GM12801 (cell line): ENCODE data around the gene SEC22C.

ENCODE experiments used
- TF ChIP-seq, protein P1 (sequence below): IDR thresholded peaks from one replicate; pipeline ENCODE4 v1.5.1; 2011; ENCODE audit warnings: control low read depth; ENCODE audit not compliant: insufficient read length; ENCODE audit errors: extremely low read depth

Gene SEC22C

GRCh38 chr3:42501681-42502428 is 79.9 kb downstream of the SEC22C start:
- TF ChIP-seq, protein P1, sequence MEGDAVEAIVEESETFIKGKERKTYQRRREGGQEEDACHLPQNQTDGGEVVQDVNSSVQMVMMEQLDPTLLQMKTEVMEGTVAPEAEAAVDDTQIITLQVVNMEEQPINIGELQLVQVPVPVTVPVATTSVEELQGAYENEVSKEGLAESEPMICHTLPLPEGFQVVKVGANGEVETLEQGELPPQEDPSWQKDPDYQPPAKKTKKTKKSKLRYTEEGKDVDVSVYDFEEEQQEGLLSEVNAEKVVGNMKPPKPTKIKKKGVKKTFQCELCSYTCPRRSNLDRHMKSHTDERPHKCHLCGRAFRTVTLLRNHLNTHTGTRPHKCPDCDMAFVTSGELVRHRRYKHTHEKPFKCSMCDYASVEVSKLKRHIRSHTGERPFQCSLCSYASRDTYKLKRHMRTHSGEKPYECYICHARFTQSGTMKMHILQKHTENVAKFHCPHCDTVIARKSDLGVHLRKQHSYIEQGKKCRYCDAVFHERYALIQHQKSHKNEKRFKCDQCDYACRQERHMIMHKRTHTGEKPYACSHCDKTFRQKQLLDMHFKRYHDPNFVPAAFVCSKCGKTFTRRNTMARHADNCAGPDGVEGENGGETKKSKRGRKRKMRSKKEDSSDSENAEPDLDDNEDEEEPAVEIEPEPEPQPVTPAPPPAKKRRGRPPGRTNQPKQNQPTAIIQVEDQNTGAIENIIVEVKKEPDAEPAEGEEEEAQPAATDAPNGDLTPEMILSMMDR: no peak

GRCh38 chr3:42501321-42501680 is 80.5 kb downstream of the SEC22C start:
- TF ChIP-seq, protein P1: no peak

DNA sequence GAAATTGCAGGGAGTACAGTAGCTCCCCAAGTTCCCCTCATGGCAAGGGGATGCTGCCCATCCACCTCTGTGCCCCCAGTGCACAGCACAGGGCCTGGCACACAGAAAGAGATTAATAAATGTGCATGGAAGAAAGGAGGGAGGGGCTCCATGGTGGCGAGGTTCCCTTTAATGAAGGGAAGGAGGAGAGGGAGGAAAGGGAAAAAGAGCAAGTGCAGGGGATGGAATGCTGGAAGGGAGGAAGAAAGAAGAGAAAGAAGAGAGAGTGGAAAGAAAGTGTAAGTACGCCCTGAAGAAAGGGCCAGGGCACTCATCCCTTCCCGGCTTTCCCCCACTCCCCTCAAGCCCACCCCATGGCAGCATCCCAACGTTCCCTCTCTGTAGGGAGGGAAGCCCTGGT is 80.9 kb downstream of the SEC22C start:
- TF ChIP-seq, protein P1: no peak

DNA sequence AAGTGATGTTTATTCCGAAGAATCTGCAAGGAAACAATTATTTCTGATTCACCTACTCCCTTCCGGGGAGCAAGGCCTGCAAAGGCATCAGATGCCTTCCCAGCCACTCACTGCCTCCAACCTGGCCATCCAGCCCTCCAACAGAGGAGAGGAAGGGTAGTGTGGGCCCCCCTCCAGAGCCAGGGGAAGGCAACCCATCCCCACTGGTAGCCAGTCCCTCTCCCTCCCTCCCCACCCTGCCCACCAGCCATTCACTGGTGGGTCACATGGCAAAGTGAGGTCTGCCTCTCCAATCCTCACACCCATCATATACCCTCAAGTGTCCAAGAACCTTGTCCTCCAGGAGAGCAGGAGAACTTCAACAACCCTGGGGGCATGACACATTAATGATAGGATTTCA is 81.7 kb downstream of the SEC22C start:
- TF ChIP-seq, protein P1: no peak

- TF ChIP-seq, protein P1: no peak
Observed at GRCh38 chr3:42499478-42499871, 82.3 kb downstream of the SEC22C start.

DNA sequence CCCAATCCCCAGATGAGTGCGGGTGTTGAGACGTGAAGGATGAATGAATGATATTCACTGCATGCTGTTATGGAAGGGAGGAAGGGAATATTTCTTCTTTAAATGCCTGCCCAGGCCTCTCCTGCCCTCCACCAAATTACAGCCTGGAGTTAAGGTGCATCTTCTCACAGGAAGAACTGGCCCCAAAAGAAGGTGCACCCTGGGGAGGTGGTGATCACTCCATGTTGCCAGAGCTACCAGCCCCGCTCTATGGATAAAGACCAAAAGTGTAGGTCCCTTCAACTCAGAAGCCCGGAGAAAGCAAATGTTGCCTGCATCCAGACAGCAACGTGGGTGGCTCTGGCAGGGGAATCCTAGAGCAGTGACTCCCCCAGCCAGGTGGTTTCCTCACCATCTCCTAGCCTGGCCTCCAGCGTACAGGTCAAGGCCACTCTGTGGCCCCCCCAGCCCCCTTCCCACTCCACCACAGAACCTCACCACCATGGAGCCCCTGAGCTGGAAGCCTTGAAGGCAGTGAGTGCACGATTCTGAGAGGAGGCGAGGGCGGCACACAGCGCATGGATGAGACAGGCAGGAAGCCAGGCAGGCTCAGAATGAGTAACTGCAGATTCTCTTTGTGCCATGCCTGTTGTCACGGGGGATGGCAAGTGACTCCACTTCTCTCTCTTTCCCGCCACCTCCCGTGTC is 82.8 kb downstream of the SEC22C start:
- TF ChIP-seq, protein P1: no peak

GRCh38 chr3:42498034-42498433 is 83.7 kb downstream of the SEC22C start:
- TF ChIP-seq, protein P1: no peak
